Subcutaneous preadipocyte (primary cell): Measurements from ENCODE around the gene UBN2. TPM values are rescaled to one million over a fixed set of nuclear protein-coding genes. Genes with fewer than 3 reads are reported as not detected.

ENCODE experiments used
- small RNA-seq: library from RNA; depleted of rRNA; stranded (forward); fragments of <200 nt; gene quantifications from one replicate; pipeline ENCODE3, GENCODE V24; 2012
- total RNA-seq: library from RNA; depleted of rRNA; stranded (reverse); fragments of >200 nt; gene quantifications from 2 replicates; pipeline ENCODE4 v1.2.3, GENCODE V29; 2012

UBN2 gene
- total RNA-seq = 4.8 and 5.5 TPM in 2 replicates

DNA sequence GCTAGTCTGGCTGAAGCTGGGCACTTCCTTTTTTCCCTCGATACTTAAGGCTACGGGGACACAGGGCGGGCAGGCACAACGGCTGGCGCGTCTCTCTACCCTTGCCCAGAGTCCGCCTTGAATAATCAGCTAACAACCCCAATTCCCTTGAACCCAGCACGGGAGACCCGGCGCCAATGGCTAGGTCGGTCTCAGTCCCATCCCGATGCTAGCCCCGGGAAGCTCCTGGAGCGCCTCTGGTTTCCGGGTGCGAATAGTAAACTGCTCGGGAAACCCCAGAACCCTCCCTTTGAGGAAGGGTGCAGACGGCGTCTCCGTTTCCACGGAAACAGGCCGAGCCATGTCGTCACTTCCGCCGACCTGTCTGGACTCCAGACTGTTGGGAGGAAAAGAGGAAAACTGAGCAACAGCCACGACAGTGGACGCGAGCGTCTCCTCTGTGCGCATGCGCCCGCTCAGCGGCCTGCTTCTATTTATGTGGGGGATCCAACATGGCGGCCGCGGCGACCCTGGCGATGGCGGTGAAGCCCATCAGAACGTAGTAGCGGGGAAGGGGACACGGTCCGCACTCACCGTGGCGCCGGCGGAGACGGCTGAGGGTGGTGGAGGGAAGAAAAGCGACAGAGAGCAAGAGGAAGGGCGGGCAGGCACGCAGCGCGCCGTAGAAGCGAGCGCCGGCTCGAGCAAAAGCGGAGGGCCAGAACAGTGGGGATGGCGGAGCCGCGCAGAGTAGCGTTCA, at the start of gene UBN2:
TSS of gene UBN2 (plus strand) at position 464 of the 739 bp plus-strand sequence. CDS start at position 712, 248 bp downstream.

DNA sequence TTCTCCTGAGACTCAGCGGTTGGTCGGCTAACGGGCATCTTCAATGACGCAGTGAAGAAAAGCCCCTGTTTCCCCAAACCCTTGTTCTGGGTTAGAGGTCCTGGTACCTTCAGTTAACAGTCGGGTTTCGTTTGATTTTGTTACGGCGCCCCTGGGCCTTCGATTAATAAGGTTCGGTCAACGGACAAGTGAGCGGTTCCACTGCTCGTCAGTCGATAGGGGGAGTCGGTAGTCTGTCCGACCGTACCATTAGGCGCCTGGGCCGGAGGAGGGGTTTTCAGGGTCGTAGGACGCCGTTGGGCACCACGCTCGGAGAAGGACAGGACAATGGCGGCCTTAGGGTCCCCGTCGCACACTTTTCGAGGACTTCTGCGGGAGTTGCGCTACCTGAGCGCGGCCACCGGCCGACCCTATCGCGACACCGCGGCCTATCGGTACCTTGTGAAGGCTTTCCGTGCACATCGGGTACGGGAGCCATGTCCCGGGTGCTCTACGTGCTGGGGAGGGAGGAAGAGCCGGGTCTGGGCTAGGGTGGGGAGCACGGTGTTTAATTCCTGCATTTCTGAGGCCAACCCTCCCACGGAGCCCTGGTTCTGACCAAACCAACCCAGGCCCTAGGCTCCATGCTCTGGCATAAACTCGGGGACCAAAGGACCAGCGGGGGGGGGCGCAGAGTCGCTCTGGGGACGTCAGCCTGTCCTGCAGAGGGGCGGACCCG, 110.2 kb downstream of the UBN2 start, which contains the start of gene FMC1:
TSS of gene FMC1 (plus strand) at position 280 of the 718 bp plus-strand sequence. CDS start at position 328, 48 bp downstream.

Small RNA genes within 50 kb of the gene (small RNA-seq; reads per million reads assigned to genes)
- gene AC009220.1 (not detected), gene RNU6-206P (not detected)

Other genes starting within 250 kb of the UBN2 start
- 0.37 and 1.2 TPM in 2 replicates for gene KIAA1549, start 249.8 kb upstream of the UBN2 start, total RNA-seq
- 14.5 and 15.1 TPM in 2 replicates for gene ZC3HAV1L, start 195.2 kb upstream of the UBN2 start, total RNA-seq
- 37.8 and 52.2 TPM in 2 replicates for gene ZC3HAV1, start 121.5 kb upstream of the UBN2 start, total RNA-seq
- 6.8 and 13.2 TPM in 2 replicates for gene FMC1, start 110.1 kb downstream of the UBN2 start, total RNA-seq
- gene LUC7L2, start 128.7 kb downstream of the UBN2 start, total RNA-seq = 38.9 and 57.5 TPM in 2 replicates